ENCODE data around the gene DYNC1I1.

DYNC1I1 gene

DNA sequence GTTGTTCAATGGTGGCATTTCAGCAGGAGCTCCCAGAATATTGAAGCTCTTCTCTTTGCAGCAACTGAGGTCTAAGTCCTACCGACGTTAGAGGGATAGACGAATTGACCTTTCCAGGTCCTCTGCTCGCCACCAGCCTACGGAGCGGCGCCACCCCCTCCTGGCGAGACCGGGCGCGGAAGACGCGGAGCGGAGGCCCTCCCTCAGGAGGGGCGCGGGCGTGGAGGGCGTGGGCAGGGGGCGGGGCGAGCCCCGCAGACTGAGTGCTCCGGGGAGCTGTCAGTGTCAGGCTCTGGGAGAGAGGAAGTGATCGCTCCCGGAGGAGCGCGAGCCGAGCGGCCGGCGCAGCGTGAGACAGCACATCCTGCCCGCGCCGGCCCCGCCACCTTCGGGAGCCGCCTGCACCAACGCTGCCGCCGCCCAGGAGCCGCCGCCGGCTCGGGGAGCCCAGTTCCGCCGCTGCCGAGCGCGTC, at the start of gene DYNC1I1:
TSS of gene DYNC1I1 (plus strand) at position 257 of the 473 bp plus-strand sequence. CDS start 32,176 bp downstream, outside the sequence.
- DNase-seq (ENCODE audit: extremely low read depth, low read depth): peak; percentile 23
- TF ChIP-seq, protein P1, sequence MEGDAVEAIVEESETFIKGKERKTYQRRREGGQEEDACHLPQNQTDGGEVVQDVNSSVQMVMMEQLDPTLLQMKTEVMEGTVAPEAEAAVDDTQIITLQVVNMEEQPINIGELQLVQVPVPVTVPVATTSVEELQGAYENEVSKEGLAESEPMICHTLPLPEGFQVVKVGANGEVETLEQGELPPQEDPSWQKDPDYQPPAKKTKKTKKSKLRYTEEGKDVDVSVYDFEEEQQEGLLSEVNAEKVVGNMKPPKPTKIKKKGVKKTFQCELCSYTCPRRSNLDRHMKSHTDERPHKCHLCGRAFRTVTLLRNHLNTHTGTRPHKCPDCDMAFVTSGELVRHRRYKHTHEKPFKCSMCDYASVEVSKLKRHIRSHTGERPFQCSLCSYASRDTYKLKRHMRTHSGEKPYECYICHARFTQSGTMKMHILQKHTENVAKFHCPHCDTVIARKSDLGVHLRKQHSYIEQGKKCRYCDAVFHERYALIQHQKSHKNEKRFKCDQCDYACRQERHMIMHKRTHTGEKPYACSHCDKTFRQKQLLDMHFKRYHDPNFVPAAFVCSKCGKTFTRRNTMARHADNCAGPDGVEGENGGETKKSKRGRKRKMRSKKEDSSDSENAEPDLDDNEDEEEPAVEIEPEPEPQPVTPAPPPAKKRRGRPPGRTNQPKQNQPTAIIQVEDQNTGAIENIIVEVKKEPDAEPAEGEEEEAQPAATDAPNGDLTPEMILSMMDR (IDR thresholded peaks at IDR 0.05; ENCODE audit: low read depth, low read length): no peak

DNA sequence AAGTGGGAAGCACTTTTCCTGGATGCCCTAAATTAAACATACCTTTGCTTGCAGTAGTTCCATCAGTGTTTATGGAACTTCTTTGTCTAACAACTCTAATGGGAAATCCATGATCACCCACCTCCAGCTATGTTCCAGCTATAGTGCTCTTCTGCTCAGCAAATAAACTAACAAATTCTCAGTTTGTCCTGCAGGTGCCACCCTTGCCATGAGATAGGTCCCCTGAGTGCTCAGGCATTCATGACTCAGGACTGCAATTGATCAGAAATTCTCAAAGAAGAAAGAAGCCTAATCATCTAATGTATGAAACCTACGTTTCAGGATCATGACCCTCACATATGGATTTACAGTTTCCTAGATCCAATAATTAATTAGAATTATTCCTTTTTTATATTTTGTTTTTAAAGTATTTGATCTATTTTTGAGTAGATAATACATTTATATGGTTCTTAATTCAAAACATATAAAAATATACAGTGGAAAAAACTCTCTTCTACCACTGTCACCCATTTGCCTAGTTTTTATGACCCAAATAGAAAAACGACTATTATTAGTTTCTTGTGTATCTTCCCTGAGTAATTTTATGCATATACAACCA, 48.7 kb upstream of the DYNC1I1 start:
- TF ChIP-seq, protein P1 (IDR thresholded peaks at IDR 0.05; ENCODE audit: low read depth, low read length): peak; percentile 41
- peak; percentile 27 for DNase-seq (ENCODE audit: extremely low read depth, low read depth)

DNA sequence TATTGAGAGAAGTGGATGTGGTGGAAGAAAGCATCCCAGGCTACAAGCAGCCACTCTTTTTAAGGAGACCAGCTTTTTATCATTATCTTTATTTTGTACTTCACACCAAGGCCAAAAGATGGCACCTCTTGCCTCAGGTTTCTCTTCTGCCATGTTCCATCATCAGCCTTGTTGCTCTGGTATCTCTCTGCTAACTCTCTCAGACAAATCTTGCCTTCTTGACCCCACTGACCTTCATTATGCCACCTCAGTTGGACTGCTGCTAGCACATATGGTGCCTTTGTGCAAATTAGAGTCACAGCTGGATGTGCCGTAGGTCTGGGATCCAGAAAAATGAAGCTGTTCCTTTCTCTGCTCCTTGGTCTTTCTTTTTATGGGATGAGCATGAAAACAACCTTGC, 47.1 kb upstream of the DYNC1I1 start:
- TF ChIP-seq, protein P1 (IDR thresholded peaks at IDR 0.05; ENCODE audit: low read depth, low read length): no peak; the same call in 1 of the 2 replicates
- DNase-seq (ENCODE audit: extremely low read depth, low read depth): no peak

GRCh38 chr7:95730493-95731280, 41.7 kb upstream of the DYNC1I1 start:
- TF ChIP-seq, protein P1 (IDR thresholded peaks at IDR 0.05; ENCODE audit: low read depth, low read length): no peak
- no peak for DNase-seq (ENCODE audit: extremely low read depth, low read depth)

DNA sequence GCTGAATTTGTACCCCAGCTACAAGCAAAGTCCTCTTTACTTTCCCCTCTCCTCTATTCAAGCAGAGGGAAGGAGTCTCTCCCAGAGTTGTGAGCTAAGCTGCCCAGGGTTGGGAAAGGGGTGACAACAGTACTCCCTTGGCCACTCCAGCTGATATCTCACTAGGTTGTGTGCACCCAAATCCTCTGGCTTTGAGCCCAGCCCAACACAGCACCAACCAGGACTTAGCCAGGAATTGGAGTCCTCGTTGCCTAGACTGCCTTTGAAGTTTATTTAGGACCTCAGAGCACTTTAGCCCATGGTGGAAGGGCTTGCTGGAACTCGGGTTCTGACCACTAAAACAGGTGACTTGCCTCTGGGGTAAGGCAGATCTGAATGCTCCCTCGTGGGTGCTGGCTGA, 35.7 kb upstream of the DYNC1I1 start:
- TF ChIP-seq, protein P1 (IDR thresholded peaks at IDR 0.05; ENCODE audit: low read depth, low read length): no peak
- no peak for DNase-seq (ENCODE audit: extremely low read depth, low read depth)

GRCh38 chr7:95737828-95738505, 34.4 kb upstream of the DYNC1I1 start:
- TF ChIP-seq, protein P1 (IDR thresholded peaks at IDR 0.05; ENCODE audit: low read depth, low read length): no peak
- no peak for DNase-seq (ENCODE audit: extremely low read depth, low read depth)

DNA sequence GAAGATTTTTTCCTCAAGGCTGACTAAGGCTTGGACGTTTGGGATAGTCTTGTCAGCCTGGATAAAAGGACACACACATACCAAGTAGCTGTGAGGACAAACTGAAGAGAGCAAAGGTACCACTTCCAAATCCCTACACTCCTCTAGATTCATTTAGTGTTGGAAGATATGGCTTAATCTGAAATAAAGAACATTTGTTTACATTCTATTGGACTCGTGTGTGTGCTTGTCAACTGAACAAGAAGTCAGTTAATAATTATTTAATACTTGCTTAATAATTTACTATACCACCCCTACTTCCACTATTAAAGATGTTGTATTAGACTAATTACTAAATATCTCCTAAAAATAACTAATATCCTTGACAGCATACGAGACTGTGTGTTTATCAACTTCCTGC, 23.3 kb upstream of the DYNC1I1 start:
- TF ChIP-seq, protein P1 (IDR thresholded peaks at IDR 0.05; ENCODE audit: low read depth, low read length): no peak
- no peak for DNase-seq (ENCODE audit: extremely low read depth, low read depth)

Measured in AG09319 (cell line).